Peyer's patch (tissue), 4 donors: Measurements from ENCODE around the gene RNF150.

Experiments used
- POLR2A ChIP-seq, 2 donors: fragments of 450-650 bp; IDR thresholded peaks; one replicate each; pipeline ENCODE4 v1.5.1; 2017; ENCODE audit warnings: antibody characterized with exemption in 2 of 2, mild to moderate bottlenecking in 2 of 2, moderate library complexity in 2 of 2
- TF ChIP-seq, protein P1 (sequence below), 6 experiments: fragments of 450-650 bp in 4 of 6; fragments of 200-600 bp in 2 of 6; sonication (generic) in 1 of 6; IDR thresholded peaks; one replicate each; pipeline ENCODE4 v1.5.1; 2017 to 2019; ENCODE audit warnings: antibody characterized with exemption in 6 of 6, mild to moderate bottlenecking in 3 of 6, moderate library complexity in 1 of 6

- TF ChIP-seq, protein P1, sequence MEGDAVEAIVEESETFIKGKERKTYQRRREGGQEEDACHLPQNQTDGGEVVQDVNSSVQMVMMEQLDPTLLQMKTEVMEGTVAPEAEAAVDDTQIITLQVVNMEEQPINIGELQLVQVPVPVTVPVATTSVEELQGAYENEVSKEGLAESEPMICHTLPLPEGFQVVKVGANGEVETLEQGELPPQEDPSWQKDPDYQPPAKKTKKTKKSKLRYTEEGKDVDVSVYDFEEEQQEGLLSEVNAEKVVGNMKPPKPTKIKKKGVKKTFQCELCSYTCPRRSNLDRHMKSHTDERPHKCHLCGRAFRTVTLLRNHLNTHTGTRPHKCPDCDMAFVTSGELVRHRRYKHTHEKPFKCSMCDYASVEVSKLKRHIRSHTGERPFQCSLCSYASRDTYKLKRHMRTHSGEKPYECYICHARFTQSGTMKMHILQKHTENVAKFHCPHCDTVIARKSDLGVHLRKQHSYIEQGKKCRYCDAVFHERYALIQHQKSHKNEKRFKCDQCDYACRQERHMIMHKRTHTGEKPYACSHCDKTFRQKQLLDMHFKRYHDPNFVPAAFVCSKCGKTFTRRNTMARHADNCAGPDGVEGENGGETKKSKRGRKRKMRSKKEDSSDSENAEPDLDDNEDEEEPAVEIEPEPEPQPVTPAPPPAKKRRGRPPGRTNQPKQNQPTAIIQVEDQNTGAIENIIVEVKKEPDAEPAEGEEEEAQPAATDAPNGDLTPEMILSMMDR (IDR thresholded peaks at IDR 0.05) = no peak
- no peak for TF ChIP-seq POLR2A (IDR thresholded peaks at IDR 0.05)
Observed at GRCh38 chr4:140876615-140877364, 256.5 kb downstream of the RNF150 start.
